HG03159 (cell line): Measurements from ENCODE around the gene SNRPA1.

Experiments used
- ATAC-seq: cut with Tn5 transposase; IDR thresholded peaks from one replicate; pipeline ENCODE4 v1.9.1; 2021; ENCODE audit warnings: mild to moderate bottlenecking, moderate library complexity; ENCODE audit not compliant: unreplicated experiment

Gene SNRPA1

DNA sequence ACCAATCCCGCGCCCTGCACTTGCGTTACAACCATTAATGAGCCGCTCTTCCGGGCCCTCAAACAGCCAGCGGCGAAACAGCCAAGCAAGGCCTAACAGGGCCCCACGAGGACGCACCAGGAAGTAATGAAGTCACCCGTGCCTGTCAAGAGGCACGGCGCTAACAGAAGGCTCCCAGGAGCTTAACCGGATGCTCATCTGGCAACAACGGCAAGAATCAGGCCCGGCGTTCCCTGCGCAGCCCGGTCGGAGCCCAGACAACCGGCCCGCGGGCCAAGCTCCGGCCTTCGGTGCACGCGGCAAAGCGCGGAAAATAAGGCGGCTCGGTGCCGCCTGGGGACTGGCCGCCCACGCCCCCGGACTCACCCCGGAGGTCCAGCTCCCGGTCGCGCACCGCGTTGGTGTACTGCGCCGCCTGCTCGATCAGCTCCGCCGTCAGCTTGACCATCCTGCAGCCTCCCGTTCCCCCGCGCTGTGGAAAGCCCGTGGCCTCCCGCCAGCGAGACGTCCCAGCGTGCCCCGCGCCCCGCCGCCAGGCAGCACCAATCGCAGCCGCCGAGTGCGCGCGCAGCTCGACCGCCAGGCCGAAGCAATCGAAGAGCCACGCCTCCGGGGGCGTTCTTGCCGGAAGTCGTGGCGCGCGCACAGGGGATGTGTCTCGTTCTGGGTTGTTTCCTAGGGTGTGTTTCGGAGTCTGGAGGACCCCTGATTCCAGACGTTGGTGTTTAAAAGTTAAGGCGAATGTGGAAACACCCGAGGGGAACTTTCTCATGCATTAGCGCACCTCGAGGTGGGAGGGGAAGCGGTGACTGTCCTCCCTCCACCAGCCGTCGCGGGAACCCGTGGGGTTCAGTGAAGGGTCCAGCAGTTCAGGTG is at the start of gene SNRPA1:
Gene SNRPA1 (minus strand): TSS at position 518 of the 876 bp plus-strand sequence. CDS start 70 bp downstream, at position 448.
- peak; percentile 80 for ATAC-seq

DNA sequence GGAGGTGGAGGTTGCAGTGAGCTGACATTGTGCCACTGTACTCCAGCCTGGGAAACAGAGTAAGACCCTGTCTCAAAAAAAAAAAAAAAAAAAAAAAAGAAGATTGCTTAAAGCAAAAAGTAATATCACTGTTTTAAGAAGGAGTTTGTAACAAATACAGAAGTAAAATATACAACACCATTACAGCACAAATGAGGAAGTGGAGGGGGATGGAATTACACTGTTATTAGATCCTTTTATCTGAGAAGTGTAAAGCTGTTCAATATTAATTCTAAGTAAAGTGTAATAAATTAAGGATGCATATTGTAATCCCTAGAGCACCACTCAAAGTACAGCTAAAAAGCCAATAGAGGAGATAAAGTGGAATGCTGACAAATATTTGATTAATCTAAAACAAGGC is 47.0 kb upstream of the SNRPA1 start:
- no peak for ATAC-seq

DNA sequence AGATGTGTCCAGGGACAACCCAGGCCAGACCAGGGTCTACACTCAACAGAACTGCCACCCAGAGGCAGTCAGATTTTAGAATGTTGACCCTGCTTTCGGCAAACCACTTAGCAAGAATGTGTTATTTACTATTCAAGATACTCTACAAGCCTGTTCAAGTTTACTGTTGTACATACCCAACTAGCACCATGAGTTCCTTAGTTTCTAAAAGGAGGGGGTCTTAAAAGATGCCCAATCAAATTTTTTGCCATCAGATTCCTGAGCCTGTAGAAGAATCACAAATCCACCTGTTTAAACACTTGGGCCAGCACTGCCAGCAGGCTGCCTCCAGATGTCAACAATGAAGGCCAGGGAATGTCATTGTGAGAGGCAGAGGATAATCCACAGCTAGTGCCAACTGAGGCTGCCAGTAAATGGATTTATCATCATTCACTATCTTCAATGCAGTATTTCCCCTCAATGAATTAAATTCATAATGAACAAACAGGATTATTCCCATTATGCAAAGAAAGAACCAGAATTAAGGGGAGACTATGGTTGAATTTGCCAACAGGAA is 43.5 kb upstream of the SNRPA1 start:
- ATAC-seq, result no peak

DNA sequence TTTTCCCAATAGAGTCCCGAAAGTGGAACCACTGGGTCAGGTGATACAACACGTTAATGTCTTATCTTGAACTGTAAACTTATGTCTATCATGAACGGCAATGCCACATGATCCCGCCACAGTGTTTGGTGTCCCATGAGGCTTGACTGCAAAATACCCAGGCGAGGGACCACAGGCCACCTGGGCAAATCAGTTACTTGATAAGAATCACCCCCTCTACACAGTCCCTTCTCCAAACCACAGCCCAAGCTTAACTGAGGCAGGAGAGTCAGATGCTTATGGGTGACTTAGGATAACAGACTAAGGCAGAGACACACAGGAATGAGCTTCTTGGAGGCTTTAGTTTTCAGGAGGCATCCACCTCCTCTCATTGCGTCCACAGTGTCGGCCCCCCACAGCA is 42.9 kb upstream of the SNRPA1 start:
- no peak for ATAC-seq

DNA sequence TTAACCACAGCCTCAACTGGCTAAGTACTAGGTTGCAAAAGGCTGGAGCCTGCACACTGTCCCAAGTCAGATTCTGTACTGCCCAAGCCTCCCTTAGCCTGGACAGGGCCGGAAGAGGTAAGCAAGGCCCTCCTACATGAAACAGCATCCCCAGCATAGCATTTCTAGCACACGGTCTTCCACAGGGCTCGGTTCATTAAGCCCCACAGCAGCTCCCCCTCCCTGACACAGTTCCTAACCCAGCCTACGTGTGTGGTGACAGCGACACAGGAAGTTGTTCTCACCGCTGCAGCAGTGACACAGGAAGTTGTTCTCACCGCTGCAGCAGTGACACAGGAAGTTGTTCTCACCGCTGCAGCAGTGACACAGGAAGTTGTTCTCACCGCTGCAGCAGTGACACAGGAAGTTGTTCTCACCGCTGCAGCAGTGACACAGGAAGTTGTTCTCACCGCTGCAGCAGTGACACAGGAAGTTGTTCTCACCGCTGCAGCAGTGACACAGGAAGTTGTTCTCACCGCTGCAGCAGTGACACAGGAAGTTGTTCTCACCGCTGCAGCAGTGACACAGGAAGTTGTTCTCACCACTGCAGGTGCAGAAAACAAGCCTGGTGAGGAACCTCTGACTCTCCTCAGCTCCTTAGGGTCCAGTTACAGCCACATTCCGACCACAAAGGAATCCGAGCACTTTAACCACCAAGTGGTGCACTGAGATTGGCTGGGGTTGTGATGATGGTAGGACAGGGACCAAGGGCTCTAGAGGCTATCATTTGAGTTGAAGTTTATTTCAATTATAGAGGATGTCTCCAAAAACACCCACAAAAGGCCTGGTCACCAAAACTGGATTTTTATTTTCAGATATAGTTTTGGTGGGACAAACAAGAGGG is 39.1 kb upstream of the SNRPA1 start:
- ATAC-seq, result peak; percentile 51

DNA sequence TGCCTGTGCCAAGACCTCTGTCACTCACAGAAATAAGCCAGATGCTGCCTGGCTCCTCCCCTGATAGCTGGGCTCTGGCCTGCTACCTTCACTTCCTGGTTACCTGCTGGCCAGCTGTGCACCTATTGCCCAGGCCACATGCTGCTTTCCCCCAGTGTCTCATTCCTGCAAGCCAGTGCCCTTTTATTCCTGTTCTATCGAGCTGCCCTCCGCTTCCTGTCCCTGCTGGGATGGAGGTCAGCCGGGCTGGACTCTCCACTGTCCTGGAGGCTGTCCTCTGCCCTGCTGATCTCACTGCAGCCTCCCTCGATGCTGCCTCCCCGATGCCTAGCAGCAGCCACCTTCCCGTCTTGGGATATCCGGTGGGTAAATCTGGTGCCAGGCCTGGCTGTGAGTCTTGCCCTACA is 37.0 kb upstream of the SNRPA1 start:
- no peak for ATAC-seq

DNA sequence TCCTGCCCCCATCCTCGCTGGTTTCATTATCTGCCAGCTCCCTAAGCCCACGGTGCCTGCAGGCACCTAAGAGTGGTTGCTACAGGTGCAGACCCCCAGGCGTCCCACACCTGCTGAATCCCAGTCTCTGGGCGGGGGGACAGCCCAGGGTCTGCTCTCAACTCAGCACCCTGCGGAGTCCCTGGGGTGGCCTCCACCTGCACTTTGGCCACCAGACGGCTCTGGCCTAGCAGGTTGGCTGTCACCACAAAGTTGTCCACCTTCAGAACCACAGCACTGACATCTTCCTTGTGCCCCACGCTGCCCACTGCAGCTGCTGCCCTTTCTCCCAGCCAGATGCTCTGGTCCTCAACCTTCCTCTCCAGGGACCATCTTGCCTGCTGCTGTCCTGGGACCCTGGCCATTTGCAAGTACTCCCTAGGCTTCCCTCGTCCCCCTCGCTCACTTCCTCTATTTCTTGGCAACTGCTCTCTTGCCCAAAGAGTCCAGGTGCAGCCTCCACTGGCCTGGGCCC is 34.9 kb upstream of the SNRPA1 start:
- ATAC-seq, result no peak

DNA sequence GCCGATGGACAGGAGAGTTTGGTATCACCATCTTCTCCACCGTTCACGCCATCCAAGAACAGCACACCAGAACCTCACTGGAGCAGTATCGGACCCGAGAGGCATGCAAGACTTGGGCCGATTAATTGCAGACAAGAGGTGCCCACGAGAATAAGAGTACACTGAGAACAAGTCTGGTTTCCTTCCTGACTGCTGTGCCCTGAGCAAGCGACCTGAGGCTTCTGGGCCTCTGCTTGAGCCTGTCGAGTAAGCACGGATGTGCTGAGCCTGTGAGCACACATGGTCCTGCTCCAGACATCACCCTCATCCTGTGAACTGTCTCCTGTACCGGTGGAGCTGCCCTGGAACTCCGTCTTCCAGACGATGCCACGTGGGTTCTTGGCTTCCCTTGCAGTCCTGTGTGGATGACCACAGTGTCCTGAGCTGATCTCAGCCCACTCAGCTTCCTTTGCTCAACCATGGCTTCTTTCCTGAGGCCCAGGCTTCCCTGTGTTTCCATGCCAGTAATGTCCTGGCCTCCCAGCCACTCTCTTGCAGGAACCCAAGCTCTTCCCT is 34.3 kb upstream of the SNRPA1 start:
- ATAC-seq, result no peak

DNA sequence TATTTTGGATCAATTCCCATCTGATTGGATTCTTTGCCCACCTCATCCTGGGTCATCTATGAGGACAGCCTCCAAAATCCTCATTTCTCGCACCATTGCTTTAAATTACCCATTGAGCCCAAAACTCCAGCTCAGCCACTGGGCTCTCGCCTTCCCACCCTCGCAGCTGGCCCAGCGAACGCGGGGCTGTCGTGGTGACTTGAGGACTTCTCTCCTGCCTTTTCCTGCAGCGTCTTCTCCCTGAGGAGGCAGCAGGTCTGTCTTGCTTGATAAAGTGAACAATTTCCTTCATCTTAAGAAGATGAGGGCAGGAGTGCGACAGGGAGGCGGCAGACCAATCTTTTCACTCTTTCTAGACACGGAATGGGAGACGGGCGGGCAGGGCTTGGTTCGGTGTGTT is 33.0 kb upstream of the SNRPA1 start:
- no peak for ATAC-seq

DNA sequence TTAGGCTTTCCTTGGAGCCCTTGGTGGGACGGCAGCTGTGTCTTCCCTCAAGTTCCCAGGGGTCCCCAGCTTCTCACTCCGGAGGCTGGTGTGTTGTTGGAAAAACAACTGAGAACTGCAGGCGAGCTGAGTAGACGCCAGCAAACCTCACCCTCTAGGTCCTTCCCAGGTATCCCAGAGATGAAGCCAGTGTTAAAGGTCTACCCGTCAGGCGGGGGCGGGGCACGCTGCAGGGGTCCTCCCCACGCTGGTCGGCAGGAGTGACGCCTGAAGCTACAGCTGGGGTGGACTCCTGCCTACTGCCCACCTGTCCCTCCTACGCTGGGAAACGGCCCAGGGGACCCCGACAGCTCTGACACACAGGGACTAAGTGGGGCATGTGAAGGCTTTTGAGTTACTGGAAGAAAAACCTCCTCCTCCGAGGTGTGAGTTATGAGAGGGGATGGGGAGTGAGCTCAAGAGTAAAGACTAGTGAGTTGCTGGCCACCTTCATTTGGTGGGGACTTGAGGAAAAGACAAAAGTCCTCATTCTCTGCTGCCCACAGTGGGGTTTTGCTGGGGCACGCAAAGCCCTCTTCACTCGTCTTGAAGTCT is 32.2 kb upstream of the SNRPA1 start:
- ATAC-seq, result no peak

DNA sequence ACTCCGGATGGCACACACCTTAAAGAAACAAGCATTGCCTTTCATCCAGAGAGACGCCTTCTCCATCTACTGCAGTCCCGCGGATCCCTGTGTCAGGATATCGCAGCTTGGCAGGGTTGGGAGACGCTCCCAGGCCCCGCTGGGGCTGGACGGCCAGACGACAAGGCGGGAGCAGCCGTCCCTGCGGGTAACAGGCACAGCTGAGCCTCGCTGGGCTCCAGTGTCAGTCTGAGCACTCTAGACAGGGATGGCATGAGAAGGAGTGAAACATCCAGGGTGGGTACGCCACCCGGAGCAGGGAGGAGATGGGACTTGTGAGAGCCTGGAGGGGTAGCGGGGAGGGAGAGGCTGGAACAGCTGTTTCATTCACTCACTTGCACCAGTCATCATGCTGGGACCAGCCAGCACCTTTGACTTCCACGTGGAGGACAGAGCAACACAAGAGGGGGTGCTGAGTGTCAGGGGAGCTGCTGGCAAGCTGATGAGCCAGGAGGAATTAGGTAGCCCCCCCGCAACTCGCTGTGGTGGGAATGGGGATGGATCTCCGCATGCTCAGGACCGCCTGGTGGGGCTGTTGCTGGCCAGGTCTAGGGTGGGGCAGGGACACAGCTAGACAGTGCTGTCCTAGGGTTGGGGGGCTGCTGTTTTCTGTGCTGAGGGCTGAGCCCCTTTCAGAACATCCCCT is 31.6 kb upstream of the SNRPA1 start:
- no peak for ATAC-seq

DNA sequence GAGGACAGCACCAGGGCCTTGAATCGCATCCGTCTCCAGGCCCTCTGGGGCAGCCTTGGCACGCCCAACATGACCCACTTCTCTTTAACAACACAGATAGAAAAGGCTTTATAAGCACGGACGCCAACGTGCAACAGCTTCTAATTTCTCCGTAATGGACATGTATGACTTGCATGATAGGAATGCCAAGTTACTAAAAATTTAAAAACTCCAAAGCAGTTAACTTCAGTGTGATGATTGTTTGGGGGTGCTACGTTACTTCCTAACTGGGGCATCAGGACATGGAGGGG is 30.9 kb upstream of the SNRPA1 start:
- no peak for ATAC-seq

DNA sequence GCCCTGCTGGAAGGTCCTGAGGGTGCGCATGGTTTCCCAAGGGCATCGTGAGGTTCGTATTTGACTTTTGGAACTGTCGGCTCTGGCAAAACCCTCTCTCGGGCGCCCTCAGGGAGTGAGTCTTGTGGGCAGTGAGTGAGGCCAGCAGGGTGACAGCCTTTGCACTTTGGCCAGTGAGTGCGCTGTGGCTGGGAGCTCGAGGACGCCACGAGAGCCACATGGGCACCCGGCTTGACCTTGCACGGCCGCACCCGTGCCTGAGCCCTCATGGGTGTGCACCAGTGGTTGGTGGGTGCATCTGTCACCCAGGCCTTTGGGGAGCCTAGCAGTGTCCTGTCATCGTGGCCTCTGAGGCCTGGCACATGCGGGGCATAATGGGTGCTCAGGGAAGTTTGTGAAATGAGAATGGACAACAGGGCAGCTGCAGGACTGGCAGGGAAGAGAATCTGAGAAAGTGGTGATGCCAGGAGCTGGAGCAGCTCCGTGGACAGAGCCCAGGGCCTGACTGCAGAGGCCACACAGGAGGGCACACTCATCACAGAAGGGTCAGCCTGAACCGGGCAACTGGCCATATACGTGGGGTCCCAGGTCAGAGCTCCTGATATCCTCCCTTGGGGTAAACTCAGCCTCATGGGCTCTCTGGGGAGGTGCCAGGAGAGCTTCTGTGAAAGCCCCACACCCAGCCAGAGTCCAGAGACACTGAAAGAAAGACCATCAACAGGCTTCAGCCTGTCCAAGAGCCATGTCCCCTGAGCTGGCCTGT is 30.4 kb upstream of the SNRPA1 start:
- ATAC-seq, result no peak

DNA sequence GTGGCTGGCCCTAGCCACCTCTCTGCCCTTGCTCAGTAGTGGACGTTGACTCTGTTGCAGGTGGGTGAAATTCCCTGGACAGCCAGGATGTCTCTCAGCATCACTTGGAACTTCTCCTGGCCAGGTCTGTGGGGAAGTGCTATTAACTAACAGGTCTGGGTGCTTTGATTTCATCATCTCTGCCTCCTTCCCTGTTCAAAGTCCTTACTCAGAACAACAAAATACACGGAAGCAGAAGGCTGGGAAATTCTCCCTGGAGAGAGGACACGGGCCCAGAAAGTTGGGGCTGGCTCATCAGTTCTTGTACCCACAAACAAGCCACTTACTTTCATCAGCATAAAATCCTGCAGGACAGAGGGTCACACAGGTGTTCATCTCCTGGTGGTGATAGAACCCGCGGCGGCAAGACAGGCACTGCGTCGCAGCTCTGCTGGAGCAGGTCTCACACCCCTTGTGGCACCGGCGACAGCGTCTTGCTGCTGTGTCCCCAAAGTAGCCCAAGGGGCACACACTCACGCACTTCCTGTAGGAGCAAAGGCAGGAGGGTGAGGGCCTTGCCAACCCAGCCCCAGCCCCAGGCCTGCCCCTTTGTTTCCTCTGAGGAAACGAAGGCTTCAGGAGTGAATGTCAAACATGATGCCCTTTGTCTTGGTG is 29.6 kb upstream of the SNRPA1 start:
- ATAC-seq, result no peak

DNA sequence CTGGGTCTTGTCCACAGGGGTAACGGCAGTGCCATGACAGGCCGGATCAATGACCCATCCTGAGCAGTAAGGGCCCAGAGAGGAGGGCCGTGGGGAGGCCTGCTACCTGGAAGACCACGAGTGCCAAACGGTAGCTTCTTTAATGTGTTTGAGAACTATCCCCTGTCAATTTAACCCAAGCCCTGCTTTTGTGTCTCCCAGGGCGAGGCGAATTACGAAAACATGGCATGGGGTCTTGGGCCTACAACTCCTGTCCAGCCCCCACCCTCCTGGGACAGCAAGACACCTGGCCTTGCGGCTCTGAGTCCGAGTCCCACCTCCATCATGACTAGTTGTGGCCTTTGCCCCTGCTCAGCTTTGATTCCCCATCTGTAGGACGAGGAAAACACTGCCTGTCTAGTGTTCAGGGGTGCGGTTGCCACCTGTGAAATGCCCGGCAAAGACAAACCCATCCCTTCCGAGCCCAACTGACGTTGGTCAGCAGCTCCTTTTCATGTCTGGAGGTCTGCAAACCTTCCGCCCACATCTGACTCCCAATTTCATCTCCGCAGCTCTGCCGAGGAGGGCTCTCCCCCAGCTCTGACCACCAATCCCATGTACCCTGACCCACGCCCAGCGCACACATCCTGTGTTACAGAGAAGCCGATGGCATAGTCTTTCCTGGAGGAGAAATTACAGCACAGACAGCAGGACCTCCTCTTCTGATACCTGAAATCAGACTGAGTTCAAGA is 28.9 kb upstream of the SNRPA1 start:
- no peak for ATAC-seq

DNA sequence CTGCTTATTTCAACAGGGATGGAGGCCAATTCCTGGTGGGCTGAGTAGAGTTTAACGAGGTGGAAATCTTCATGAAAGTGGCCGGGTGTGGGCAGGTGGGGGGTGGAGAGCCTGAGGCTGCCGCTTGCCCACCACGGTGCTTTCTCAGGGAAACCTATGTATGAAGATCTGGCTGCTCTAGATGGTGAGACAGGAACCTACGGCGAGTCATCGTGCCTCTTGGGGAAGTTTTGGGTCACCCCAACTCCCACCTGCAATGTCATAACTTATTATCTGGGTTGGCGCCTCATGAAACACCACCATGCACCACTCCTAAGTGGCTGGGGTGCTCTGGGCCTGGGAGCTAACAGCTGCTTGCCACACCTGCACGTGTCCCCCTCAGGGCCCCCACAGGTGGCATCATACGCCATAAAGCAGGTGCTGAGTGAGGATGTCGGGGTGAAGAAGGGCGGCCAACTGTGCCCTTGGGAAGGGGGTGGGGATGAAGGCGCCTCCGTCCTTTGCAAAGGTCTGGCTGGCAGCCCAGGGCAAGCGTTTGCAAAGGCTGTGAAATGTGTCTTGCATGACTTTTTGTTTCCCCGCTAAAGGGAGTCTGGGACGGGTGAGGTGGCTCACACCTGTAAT is 27.9 kb upstream of the SNRPA1 start:
- ATAC-seq, result no peak

DNA sequence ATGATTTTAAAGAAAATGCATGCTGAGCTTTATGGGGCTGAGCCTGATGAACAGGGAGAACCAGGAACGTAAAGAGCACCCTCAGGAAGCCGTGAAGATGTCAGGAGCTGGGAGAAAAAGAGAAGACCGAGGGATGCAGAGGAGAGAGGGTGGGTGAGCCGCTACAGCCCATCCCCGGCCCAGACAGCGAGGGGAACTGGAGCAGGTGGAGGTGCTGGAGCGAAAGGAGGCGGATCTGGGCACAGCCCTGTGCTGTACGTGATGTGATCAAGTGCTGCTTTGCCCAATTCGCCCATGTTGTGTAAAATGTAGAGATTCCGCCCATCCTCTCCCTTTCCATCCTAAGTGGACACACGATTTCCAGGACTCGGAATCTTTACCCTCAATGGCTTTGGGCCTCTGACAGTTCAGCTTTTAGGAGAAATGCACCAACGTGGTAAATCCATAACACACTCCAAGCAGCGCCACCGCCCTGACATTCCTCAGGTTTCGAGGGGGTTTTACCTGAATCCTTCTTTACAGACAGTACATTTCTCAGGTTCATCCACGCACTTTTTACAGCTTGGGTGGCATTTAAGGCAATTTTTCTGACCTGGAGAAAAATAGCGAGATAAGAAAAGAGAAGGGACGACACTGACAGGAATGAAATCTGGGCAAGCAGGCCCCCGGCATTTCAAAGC is 27.1 kb upstream of the SNRPA1 start:
- ATAC-seq, result no peak
